Mesenteric fat pad (tissue), 1 donor: Measurements from ENCODE around the gene FMNL2. TPM values are rescaled to one million over a fixed set of nuclear protein-coding genes. Genes with fewer than 3 reads are reported as not detected.

Experiments
- DNase-seq: peaks from one replicate; pipeline ENCODE4 v3.0.0-alpha.2; 2020; ENCODE audit warnings: low spot score
- total RNA-seq: library from RNA; stranded (reverse); fragmentation: NEBNext Ultra II Directional; extraction: Animal tissue kit (Norgen Biotek cat#: 25700); gene quantifications from one replicate; pipeline ENCODE4 v1.2.1, GENCODE V29; 2021
- donor health status: DM: yes; HTN: yes; CAD: no.

Gene FMNL2
- total RNA-seq, 1 donor from 2014 or later = 57.6 TPM

DNA sequence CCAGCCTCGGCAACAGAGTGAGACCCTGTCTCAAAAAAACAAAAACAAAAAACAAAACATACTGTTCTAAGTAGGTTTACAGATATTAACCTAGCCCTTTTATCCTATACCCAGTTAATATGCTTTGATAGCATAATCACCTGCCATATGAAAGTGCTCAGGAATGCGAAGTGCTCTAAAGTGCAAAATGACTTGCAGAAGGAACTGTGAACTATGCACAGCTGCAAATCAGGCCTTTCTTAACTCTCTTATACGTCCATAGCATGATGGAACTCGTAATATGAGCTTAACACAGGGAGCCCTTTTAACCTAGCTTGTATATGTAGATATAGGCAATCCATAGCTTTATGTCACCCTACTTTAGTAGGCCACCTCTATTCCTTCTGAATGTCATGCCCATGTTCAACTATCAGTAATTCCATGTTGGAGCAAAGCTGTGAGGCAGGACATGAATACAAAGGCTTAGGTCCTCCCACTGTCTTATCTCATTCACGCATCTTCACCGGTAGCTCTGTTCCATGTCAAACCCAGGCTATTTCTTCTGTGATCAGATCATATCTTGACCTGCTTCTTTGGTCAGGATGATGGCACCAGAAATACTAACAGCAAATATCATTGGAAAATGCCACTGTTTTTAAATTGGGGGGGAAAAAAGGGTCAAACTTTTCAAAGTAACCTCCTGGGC lies 309.4 kb downstream of the FMNL2 start:
- no peak for DNase-seq

DNA sequence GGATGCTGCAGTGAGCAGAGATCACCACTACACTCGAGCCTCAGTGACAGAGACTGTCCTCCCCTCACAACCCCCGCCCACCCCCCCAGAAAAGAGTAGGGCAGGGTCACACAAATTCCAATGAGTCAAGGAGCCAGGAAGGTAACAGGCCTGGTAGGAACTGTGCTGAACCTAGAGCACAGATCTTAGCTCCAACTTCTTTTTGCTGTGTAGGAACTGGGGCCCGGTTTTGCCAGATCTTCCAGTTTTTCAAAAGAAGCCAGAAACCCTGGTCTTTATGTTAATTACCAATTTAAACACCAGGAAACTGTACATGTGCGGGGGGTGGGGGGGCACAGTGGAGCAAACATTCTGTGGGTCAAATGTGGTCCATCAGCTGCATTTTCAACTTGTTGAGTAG lies 311.3 kb downstream of the FMNL2 start:
- DNase-seq = no peak

DNA sequence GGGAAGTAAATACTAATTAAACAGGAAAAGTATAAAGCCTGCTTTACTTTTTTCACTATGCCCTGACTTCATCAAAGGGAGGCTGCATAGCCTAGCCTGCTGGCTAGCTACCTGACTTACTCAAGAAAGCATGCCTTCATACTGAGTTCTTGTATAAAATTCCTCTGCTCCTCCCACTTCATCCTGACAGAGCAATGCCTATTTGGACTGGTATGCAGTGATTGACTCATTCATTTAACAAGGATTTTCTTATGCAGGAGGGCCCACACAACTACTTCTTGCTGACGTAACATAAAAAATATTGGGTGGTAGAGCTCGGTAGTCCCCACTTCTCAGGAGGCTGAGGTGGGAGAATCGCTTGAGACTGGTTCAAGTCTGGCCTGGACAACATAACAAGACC lies 311.8 kb downstream of the FMNL2 start:
- no peak for DNase-seq

DNA sequence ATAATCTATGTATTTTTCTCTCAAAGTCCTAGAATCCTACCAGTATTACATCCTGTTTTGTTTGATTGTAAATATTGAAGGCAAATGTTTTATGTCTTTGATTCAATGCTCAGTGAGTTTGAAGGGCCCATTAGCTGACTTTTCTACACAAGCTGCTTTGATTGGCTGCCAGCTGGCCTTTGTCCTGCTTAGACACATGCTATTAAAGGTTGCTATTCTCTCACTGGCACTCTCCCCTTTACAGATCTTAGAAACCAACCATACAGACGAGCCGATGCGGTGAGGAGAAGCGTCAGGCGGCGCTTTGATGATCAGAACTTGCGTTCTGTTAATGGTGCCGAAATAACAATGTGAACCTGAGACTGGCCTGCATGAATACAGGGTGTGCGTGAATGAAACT lies 312.6 kb downstream of the FMNL2 start:
- no peak for DNase-seq

DNA sequence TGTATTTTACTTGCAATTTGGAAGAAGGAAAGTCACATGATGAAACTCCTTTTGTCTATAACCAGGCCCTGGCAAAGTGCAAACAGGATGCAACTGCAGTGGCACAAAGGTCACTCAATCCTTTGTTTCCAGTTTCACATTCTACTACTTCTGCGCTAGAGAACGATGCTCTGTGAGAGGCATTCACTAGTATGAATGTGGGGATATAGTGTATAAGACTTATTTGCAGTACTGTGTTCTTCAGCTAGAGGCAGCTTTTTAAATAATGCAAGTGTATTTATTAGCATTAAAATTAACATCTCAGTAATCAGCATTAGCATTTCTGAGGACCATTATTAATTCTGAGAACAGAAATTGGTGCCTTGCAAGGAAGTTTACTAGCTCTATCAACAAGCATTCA lies 313.4 kb downstream of the FMNL2 start:
- DNase-seq = no peak

DNA sequence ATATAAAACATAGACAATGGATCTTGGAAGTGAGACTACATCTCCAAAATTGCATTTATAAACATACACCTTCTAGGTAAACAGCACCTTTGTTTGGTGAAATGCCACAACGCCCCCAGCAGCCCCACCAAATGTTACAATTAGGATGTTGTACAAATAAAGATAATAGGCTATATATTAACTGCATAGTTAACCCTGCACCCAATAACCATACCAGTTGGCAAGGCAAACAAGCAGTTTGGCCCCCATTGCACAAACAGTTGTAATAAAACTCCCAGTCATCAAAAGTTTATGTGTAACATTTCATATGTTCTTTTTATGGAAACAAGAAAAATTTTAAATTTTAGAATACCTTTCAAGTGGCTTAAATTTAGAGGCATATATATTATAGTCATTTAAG lies 315.0 kb downstream of the FMNL2 start:
- DNase-seq = no peak

DNA sequence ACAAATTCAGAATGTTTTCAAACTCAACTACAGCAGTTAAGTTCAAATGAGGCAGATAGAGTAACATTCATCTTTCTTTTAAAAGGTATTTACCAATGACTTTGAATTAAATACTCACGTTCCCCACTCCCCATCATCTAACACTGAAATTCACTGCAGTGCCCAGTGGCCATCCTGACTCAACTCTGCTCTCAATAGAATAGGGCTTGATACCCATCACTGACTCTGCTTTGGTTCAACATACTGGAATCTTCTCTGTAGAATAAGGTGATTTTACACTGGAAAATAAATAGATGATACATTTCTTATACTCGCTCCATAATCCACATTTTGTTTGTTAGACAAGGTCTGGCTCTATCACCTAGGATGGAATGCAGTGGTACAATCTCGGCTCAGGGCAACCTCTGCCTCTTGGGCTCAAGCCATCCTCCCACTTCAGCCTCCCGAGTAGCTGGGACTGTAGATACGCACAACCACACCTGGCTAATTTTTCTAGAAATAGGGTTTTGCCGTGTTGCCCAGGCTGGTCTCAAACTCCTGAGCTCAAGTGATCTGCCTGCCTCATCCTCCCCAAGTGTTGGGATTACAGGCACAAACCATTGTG lies 315.9 kb downstream of the FMNL2 start:
- DNase-seq = no peak

DNA sequence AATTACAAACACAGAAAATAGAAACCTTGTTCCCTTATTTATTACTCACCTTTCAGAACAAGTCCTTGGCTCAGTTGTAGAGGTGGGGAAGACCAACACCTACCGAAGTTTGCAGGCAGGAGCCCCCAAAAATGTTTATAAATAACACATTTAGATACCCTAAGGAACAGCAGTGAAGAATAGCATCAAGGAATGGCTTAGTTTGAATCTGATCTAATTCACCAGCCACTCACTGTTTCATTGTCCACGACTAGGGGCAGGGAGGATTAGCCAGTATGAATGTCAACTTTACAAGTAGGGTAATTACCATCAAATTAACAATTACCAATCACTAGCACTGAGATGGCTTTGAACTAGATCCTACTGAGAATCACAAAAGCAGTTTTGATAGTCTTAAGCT lies 316.9 kb downstream of the FMNL2 start:
- no peak for DNase-seq

DNA sequence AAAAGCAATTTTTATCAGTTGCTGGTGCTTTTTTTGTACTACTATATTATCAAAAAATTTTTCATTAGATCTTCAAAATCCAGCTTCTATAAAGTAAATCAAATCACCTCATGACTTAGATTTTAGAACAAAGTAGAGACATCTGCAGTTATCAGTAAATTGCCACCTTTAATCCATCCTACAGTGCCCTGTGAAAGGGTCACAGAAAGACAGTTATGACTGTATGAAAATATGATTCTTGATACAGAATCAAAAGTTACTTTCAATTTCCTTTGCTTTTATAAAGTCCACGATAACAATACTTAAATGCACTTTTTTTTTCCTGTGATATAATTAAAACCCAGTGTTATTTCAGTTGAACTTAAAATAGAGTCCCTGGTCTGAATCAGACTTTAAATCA lies 320.9 kb downstream of the FMNL2 start:
- no peak for DNase-seq

DNA sequence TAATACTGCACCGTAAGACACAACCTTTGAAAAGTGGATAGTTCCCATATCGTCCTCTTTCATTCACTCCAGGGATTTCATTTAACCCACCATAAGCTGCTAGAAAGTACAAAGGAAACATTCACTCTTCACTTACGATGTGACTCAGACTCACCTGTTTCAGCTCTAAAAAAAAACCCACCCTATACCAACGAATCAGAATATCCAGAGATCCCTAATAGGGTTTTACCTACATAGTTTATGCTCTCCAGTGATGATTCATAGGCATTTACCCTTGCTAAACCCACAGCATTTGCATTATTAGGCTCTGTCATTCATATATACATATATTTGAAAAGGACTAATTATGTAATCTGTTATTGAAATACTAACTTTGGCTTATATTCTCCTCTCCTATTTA lies 322.1 kb downstream of the FMNL2 start:
- DNase-seq = no peak

DNA sequence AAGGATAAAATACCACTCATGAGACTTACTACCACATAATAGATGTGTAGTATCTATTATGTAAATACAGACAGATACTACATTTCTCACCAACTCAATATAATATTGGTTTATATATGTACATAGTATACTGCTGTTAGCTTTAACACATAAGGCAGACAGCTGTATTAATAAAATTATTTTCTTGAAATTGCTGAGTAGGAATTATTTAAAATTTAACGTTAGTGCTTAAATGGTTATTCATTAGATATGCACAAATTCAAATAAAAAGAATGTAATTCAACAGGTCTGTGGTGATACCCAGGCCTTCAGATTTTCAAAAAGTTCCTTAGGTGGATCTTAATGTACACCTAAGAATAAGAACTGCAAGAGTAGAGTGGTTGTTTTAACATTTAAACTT lies 323.2 kb downstream of the FMNL2 start:
- no peak for DNase-seq

DNA sequence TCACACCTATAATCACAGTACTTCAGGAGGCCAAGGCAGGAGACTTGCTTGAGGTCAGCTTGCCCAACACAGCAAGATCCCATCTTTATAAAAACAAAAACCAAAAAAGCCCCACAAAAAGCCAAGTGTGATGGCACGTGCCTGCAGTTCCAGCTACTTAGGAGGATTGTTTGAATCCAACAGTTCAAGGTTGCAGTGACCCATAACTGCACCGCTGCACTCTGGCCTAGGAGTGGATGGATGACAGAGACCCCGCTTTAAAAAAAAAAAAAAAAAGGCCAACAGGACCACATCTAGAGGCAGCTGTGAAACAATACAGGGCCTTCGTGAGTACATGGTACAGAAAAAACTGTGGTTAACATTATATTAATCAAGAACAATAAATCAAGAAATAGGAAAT lies 326.1 kb downstream of the FMNL2 start:
- DNase-seq = no peak

DNA sequence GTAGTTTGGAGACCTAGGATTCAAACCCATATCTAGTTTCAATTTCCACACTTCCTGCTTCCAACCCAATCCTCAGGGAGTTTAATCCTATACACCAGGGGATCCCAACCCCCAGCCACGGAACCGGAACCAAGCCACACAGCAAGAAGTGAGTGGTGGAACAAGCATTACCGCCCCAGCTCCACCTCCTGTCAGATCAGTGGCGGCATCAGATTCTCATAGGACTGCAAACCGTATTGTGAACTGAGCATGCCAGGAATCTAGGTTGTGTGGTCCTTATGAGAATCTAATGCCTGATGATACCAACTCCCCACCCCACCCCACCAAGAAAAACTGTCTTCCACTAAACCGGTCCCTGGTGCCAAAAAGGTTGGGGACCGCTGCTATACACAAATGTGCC lies 329.8 kb downstream of the FMNL2 start:
- no peak for DNase-seq

DNA sequence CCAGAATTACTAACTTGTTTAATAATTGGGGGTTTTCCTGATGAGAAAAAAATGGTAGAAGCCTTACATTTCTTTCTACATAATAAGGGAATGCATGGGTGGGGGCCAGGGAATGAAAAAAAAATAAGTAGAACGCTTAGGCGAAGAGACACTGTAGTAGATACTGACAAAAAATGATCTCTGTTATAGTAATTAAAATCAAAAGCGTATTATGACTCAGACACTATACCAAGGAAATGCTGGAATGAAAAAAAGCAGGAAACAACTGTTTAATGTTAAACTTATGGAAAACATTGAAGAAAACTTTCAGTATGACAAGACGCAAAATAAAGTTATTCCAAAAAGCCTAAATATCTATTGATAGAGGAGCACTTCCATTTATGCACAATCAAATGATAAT lies 339.4 kb downstream of the FMNL2 start:
- DNase-seq = no peak

DNA sequence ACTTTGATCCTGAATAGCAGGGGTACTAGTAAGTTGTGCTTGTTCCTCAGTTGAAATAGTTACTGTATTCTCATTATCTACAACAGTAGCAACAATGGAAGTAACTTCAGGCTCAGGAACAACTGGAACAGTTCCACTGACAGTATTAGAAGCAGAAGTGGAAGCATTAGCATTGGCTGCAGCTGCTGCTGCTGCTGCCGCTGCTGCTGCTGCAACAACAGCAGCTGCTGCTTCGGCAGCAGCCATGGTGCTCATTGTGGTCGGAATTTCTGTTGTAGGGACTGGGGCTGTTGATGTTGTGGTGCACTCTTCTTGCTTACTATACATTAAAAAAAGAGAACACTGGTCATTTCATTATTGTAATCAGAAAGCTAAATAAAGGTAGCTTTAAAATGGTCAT lies 341.5 kb downstream of the FMNL2 start:
- DNase-seq = no peak

DNA sequence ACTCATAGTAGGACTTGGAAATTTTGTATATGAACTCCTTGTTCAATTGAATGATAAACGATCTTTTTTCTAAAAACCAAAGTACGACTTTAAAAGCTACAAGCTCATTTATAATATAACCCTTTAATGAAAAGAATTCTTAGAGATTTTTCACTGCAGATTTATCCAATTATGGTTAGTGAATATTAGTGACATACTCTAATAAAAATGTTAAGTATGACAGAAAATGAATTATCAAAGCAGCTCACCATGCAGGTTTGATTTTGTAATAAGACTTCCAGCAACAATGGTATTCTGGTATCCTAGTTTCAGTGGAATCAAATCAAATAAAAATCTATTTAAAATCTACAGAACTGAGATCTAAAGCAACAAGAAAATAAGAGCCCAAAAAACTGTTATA lies 343.8 kb downstream of the FMNL2 start:
- DNase-seq = no peak

DNA sequence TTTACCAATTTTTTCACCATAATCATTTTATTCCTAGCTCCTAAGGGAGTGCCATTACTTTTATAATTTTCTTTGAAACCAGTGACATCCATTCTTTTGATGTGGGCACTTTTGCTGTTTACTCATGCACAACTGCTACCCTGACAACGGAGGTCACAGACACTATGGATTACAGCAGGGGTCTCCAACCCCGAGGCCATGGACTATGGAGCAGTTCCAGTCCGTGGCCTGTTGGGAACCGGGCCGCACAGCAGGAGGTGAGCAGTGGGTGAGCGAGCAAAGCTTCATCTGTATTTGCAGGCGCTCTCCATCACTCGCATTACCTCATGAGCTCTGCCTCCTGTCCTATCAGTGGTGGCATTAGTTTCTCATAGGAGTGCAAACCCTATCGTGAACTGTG lies 347.7 kb downstream of the FMNL2 start:
- DNase-seq = no peak

DNA sequence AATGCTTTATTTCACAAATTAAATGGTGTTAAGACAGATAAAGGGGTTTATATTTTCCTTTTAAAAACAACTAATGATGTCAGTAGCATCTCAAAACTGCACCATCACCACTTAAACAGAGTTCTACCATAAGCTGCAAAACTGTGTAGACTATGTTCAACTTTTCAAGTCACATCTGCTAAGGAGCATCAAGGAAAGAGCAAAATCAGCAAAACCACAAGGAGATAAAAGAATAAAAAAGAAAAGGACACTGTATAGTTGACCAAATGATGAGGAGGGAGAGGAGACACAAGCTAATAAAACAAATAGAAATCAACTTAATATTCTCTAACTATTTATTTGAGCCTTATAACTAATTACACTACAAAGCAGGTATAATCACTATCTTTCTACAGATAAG lies 348.4 kb downstream of the FMNL2 start:
- no peak for DNase-seq

DNA sequence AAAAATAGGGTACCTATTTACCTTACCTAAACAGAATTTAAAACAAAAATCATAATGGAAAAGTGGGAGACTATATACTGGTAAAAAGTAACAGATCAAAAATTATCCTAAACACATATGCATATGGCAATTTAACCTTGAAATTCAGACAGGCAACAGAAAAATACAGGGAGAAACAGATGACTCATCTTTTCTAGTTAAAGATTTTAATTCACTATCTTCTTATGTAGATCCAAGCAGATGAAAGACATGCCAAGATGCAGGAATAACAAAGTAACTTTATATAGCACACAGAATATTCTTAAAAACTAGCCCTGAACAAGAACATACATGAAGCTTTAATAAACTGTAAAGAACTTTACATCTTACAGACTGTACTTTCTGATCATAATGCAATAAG lies 351.3 kb downstream of the FMNL2 start:
- DNase-seq = no peak

DNA sequence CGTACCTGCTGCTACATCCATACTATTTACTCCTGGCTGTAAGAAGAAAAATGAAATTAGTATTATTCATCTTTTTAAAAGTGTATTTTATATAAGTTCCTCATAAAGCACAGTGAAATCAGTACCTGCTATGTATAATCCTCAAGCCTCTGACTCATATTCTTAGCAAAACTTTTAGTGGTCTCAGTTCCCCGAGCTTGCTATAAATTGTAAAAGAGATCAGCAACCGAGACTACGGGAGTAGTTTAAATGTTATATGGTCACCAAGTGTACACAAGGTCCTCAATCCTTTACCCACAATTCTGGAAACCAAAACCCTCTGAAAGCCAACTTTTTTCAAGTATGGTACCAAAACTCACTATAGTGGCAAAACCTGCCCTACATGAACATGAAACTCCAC lies 358.1 kb downstream of the FMNL2 start:
- DNase-seq = no peak

DNA sequence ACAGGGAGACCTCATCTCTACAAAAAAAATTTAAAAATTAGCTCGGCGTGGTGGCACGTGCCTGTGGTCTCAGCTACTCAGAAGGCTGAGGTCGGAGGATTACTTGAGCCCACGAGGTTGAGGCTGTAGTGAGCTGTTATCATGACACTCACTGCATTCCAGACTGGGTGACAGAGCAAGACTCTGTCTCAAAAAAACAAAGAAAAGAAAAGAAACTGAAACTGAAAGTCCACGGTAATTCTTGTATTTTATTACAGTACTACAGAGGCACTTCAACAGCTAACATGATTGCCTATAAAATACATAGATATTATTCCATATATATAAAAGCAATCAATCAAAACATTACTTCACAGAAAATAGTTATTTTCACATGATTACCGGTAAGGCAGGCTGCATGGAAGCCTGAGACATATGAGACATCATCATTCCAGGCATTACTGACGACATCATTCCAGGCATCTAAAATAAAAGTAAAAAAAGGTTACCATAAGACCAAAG lies 359.2 kb downstream of the FMNL2 start:
- DNase-seq = no peak

DNA sequence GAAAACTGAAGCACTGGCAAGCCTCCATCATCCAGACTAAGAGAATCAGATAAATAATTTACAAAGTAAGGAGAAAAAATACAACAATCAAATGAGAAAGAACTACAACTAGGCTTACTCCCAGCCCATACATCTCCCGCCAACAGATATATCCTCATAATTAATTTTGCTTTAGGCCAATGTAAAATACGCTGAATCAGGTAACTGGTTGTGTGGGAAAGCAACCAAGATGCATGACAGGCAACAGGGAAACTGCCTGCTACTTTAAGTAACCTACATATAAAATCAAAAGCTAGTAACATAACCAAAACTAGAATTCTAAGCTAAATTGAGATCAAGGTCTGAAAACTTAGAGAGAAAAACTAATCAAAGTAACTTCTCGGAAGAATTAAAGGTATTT lies 360.8 kb downstream of the FMNL2 start:
- DNase-seq = no peak

DNA sequence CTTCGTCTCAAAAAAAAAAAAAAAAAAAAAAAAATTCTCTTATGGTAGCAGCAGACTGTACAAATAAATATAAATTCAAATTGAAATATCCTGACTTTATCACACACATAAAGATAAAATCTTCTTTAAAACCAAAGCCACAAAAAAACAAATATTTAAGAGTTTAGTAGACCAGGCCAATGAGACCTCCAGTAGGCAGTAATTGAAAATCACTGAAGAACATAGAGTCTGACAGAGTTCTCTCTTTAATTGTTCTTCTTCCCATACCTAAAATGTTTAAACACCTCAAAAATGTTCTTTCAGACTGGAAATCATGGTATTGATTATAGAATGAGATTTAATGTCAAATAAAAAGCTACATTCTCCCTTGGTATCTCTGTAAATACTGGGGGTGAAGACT lies 361.5 kb downstream of the FMNL2 start:
- DNase-seq = no peak
